ENCODE measurements around the gene F8.
"Not testable (repeated sequence)": the region's sequence is repeated elsewhere in the genome, so short reads cannot be mapped to it uniquely, and the experiment has no call there.

The F8 gene

DNA sequence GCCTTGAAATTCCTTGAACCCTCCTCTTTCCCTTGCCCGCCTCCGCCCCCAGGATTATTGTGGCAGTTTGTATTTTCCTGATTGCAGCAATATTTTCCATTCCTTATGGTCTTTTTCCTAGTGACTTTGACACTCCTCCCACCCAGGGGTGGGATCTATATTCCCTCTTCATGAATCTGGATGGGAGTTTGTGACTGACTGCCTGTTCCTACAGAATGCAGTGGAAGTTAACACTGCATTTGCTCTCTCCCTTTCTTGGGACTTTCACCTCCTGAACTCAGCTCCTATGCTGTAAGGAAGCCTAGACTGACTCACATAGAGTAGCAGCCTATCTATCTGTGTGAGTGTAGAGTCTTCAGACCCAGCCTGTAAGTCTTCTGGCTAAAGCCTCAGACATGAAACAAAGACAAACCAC lies 6.4 kb upstream of the F8 start:
- FAIRE-seq = no peak

DNA sequence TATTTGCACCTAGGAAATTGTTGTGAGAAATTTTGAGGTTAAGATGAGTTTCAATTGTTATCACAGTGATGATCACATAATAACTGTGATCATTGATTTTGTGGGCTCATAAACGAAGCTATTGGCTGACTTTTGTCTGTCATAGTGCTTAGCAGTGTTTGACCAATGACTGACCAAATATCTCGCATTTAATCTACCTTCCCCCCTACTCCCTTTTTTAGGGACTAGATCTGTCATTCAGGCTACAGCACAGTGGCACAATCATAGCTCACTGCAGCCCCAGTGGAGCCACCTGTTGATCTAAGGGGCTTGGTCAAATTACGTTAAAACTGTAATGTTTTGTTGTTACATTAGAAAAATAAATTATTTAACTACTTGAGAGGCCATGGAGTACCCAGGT lies 5.6 kb upstream of the F8 start:
- no peak for FAIRE-seq

DNA sequence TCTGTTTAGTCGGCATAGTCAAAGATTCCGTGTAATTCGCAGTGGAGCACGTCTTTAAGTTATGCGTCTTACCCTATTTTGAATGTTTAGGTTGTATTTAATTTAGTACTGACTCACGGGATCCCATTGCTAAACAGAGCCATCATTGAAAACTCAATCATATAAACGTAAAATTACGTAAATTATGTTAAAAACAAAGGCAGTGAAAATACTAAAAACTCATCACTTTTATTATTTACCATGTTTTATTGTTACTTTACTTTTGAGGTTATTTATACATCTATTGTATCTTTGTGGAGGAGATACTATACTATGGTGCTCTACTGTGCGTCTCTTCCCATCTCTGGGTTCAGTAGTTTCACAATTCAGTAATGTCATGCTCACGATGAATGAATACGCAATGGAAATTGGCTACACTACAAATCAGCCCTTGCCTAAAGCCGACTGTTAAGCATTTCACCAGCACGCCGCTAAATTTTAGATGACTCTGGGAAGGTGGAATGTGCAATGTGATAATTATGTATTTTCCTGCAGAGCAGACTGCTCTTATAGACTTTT lies 5.1 kb upstream of the F8 start:
- peak; percentile 87 for FAIRE-seq

DNA sequence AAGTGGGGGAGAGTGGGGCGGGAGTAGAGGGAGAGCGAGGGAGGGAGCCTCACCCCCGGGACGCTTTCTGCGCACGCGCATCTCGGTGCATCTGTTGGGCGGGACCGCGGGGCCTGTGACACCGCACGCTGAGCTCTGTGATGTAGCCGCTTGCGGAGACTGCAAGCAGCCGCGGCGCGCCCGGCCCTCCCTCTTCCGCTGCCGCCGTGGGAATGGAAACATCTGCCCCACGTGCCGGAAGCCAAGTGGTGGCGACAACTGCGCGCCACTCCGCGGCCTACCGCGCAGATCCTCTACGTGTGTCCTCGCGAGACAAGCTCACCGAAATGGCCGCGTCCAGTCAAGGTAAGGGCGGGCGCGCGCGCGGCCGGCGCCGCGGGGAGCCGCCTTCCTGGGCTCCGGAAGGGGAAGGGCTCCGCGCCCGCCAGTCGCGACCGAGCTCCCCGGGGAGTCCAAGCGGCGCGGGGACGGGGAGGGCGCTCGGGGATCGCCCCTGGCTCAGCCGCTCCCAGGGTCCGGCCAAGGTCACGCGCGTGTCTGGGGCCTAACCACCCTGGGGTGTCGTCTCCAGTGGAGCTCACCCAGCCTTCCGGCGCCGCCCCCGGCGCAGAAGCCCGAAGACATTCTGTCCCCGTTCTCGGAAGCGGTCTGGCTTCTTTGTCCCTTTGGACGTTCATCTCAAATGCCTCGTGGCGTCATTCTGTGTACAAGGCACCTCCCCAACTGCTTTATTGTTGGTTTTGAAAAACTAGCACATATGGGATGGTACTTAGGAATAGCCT lies 4.4 kb upstream of the F8 start, which contains the start of gene FUNDC2:
Gene FUNDC2 (plus strand): TSS at position 118 of the 782 bp plus-strand sequence. CDS start 95 bp downstream, at position 213.
- FAIRE-seq = peak; percentile 38

DNA sequence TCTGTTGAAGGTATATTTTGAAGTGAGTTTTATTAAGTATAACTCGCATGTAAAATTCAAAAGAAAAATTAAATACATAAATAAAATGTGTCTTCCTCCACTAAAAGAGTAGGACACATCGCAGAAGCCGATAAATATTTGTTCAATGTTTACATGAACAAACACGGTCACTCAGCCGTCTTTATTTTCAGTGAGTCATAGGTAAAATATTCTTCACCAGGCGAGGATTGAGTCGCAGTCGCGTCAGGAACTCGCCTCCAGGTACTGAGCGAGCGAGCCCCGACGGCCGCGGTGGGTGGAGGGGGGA lies 3.9 kb upstream of the F8 start:
- FAIRE-seq = peak; percentile 51

DNA sequence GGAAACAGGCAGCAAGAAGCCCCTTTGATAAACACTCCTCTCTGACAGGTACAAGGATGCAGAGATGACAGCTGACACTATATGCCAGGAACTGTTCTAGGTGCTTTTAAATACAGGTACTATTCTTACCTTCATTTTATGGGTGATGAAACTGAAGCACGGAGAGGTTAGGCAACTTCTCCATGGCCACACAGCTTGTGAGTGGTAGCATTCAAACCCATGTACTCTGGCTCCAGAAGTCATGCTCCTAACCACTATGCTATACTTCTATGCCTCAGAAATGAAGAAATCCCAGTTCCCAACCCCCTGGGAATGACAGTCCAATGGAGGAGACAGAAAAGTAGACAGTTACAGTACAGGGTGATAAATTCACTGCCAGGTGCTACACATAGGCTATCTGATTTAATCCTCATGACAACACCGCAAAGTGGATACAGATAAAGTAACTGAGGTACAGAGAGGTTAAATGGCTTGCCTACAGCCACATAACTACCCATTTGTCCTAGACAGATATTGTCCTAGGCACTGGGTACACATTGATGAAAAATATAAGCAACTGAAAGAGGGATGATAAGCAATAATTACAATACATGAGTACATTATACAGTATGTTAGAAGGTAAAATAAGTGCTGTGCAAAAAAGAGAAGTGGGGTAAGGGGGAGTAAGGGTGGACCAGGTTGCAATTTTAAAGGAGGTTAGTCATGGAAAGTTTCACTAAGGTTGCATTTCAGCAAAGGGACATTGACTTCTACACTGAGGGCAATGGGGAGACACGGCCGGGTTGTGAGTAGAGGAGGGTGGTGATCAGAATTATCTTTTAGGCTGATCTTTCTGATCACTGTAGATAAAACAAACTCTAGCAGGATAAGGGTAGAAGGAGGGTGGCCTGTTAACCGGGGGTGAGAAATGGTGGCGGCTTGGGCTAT lies 1.6 kb upstream of the F8 start:
- no peak for FAIRE-seq

DNA sequence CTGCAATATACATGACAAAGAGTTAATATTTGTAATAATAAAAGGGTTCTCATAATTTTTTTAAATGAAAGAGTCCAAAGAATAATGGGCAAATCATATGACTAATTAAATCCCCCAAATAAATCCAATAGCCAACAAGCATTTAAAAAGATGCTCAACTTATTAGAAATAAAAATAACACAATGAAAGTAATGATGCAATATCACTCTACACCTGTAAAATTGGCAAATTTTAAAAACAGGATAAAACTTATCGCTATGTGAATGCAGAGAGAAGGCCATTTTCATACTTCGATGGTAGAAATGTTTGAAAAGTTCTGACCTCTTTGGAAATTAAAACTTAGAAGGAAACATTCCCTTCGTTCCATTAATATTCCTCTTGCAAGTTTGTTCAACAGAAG lies 1.9 kb downstream of the F8 start:
- peak; percentile 81 for FAIRE-seq

DNA sequence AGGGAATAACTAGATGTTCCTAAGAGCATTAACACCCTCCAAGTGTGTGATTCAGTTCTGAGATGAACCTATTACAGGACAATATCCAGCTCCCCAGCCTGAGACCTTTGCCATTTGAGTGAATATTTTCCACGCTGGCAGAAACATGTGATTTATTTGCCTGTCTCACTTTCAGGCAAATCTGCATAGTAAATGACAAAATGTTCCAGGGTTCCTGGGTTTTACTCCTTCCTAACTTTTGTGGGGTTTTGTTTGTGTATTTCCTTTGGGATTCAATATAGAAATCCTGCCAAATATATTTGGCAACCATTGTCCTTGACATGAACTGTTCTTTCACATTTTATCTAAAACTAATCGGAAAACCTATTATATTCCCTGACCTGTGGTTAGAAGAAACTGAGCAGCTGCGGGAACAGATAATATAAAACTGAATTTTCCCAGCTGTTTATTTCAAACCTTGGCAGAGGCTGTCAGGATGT lies 12.5 kb downstream of the F8 start:
- FAIRE-seq = no peak

DNA sequence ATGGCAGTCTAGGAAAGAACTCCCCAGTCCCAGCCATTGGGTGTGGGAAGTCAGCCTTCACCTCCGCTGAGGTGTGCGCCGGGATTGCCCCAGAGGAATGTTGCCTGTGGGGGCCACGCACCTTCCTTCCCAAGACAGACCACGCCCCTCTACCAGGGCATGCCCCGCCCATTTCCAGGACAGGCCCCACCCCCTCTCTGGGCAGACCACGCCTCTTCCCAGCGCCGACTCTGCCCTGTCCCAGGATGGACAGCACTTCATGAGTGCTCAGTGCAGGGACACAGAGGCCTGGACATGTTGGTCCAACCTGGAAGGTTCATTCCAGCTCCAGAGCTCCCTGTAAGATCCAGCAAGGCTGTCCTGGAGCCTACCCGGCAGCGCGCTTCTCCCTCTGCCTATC lies 13.9 kb downstream of the F8 start:
- not testable (repeated sequence) for FAIRE-seq

DNA sequence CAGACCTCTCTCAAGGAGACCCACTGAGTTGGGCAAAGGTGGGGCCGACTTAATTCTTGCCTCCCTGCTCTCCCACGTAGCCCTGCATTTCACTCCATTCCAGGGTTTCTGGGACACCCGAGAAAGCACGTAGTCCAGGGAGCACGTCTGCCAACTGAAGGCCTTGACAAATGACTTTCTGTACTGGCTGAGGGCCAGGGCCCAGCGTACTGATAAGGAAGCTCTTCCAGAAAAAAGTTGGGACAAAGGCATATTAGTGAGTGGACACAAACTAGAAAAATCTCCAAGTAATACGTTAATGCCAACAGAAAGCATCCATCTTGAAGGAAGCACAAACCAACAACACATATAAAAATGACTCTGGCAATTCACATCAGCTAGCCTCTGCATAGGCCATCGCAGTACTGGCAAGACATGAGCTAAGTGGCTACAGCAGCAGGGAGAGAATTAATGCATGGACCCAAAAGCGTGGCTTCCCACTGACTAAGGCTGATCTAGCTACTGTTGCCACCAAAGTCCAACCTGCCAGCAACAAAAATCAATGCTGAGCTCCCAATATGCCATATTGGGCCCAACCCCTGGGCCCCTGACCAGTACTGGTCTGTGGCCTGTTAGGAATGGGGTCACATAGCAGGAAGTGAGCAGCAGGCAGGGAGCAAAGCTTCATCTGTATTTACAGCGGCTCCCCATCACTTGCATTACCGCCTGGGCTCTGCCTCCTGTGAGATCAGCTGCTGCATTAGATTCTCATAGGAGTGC lies 15.4 kb downstream of the F8 start:
- not testable (repeated sequence) for FAIRE-seq

DNA sequence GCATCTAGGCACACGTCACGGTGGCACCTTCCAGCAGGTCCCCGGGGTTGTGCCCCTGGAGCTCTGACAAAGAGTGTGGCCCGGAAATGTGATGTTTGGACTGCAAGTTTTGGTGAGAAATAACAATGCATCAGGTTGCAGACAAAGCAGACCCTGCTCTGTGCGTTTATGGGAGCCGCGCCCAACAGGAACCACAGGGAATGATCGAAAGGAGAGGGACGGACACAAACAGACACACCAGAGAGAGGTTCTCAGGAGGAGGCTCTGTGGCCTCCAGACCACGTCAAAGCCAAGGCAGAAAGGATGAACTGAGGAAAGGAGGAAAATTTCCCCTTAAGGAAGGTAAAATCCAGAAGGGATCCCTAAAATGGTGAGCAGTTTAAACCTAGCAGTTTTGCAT lies 16.1 kb downstream of the F8 start:
- FAIRE-seq = not testable (repeated sequence)

DNA sequence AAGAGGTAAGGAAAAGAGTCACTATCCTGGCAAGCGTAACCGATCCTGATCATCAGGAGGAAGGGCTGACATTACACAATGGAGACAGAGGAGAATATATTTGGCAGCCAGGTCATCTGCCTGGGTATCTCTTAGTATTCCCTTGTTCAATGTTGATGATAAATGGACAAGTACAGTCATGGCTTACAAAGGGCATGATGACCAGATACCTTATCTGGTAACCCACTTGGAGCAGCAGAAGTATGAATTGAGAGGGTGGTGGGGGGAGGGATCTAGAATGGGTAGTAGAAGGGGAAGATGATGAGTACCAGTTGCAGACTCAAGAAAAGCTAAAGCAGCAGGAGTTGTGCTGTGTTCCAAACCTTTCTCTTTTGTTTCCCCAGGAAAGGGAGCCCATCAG lies 17.3 kb downstream of the F8 start:
- no peak for FAIRE-seq

DNA sequence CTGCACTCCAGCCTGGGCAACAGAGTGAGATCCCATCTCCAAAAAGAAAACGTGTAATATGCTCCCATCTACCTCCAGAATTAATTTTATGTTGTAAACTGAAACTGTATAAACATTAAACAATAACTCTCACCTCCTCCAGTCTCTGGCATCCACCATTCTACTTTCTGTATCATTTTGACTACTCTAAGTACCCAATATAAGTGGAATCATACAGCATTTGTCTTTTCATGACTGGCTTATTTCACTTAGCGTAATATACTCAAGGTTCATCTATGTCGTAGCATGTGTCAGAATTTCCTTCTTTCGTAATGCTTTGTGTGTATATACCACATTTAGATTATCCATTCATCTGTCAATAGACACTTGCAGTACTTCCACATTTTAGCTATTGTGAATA lies 20.6 kb downstream of the F8 start:
- FAIRE-seq = no peak

DNA sequence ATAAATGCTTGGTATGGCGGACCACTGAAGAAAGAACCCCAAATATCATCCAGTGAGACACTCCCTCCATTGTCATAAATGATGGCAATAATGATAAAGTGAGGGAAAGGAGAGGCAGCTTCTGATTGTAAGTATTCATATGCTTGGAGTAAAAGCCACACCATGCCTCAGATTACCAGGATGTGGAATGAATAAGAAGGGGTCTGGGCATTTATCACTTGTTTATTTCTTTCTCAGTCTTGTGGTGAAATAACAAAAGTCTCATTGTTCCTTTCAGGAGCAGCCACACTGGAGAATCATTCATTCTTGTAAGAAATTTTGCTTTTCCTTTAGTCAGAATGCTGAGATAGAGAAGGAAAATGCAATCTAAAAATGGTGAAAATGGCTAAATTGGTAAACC lies 21.7 kb downstream of the F8 start:
- FAIRE-seq = no peak

DNA sequence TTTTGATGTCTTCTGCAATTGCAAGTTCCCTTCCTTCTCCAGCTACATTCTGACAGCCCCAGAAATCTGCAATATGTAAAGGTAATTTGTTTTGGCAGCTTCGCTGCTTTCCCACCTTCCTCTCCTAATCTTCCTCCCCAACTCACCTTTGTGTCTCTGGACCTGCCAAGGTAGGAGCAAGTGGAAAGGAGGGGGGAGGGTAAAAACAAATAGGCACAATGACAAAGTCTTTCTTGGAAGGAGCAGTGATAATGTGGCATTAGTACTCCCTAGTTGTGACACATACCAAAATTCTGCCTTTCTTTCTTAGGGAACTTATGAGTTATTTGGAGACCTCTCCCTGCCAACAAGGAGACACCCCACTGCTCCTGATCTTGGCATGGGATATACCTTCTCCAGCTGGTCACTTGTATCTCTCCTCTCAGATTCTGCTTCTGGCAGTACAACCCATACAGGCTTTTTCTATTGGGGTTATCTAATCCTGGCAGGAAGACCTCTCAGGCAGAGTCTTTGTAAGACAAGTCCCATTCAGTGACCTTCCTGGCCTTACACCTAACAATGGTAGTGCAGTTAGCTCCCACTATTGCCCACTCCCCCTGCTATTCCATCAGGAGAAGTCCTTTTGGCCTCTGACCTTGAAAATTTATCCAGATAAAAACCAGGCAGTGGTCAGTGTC lies 24.2 kb downstream of the F8 start:
- FAIRE-seq = no peak

DNA sequence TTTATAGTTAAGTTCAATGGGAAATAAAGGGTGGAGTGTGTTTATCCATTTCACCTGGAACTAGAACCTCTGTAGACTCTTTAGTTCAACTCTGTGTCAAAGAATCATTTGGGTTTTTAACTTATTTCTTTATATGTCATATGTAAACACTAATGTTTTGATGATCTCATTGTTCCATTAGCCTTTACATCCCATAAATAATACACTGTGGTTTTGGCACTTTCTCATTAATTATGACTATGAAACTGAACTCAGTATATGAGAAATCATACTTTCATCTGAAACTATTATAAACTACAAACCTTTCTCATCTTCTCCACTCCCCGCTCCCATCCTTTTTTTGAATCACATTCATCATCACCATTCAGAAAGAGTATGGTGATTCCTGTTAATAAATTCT lies 31.0 kb downstream of the F8 start:
- FAIRE-seq = peak; percentile 91

DNA sequence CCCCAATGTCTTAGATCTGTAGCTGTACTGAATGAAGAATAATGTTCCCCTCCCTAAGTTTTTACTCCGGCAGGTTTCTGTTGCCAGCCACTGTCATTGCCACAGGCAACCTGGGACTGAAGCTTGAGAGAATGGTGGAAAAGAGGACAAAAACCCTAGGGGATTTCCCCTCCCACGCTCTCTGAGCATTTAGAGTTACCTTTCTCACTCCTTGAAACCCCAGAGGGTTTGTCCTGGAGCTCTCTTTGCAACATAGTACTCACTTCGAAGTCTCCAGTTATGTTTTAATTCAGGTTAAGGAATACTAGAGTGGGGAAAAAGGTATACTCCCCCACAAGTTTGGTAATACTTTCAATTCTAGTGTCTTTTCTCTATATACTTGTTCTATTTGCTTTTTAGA lies 31.5 kb downstream of the F8 start:
- no peak for FAIRE-seq

DNA sequence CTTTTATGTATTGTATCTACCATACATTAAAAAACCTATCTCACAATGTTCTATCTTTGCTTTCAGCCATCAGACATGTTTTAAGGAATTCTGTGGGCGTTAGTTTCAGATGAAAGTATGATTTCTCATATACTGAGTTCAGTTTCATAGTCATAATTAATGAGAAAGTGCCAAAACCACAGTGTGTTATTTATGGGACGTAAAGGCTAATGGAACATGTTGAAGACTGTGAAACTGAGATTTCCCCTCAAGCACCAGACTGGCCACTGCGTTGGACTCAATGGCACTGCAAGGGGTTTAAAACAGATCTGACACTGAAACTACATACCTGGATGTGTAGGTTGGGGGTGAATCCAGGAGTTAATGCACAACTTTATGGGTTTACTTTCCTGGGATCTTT lies 32.0 kb downstream of the F8 start:
- FAIRE-seq = peak; percentile 65

DNA sequence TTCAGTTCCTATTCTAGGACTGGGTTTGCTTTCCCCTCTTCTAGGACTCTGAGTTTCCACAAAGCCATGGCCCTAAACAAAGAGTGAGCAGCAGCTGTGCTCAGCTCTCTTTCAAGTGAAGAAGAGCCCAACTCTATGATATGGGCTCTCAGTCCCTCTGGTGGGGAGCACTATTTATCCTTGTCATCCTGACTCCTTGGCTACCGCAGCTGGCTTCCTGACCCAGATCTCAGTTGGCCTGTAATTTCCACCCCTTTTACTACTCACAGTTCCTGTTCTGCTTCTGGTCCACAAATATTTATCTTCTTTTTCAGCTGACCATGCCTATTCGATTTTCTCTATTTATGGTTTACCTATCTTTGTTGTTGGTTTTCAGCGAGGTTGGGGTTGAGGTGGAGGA lies 33.8 kb downstream of the F8 start:
- FAIRE-seq = no peak

DNA sequence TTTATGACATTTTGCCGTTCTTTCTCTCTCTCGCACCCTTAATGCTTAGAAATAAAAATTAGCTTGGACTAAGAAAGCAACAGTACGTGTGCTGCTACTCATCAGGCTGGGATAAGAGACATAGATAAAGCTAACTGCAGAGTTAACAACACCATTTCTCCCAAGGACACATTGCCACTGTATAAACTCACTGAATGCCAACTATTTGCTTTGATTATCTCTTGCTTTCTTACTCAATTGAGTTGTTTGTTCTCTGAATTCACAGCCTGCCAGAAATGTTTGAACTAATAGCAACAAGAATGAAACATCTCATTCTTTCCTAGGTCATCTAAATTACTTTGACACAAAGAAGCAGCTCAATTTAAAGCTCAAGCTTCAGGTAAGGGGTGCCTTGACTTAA lies 34.6 kb downstream of the F8 start:
- FAIRE-seq = no peak

DNA sequence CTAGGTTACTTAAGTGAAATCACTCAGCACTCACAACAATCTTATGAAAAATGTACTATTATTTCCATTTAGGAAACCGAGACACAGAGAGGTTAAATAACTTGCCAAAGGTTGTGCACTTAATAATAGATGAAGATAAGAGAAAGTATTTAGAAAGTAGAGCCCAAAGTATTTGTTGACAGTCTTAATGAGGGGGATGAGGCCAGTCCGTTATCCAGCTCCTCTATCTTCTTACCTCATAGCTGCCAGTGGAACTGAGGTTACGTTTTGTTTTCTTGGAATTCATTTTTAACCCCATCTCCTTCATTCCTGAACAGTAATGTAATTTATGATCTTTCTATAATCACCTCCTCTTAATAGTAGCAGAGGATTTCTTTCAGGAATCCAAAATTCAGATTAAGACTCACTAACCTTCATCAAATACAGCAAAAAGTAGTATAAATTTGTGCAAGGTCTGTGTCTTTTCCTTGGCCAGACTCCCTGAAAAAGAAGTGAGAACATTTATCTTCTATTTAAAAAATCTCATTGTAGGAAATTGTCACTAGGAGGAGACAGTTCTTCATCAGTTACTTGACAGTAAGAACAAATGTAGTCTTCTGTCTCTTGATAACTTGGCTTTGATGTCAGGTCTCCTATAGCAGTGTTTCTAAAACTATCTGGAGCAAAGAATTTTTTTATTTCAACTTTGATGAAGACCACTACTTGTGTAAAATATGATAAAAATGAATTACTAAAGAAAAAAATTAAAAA lies 35.5 kb downstream of the F8 start:
- FAIRE-seq = no peak

DNA sequence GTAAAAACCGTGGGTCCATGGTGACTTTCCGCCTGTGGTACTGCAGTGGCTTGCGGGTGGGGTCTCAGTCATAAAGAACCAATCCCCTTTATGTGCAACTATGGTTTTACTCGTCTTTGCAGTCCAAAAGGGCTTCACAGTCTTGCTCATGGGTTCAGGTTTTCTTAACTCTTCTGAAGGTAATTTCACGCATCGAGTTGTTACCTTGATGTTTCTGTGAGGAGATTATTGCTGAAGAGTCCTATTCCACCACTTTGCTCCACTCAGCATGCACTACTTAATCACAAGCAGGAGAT lies 41.5 kb downstream of the F8 start:
- no peak for FAIRE-seq
